Tibial nerve (tissue), 3 donors: ENCODE results near the gene GLP1R.

ENCODE experiments used
- CTCF ChIP-seq, 5 experiments: fragments of 200-600 bp in 3 of 5; fragments of 450-650 bp in 2 of 5; sonication (generic) in 3 of 5; IDR thresholded peaks; one replicate each; pipeline ENCODE4 v1.5.1; 2016 to 2019; ENCODE audit warnings: antibody characterized with exemption in 5 of 5, mild to moderate bottlenecking in 3 of 5, moderate library complexity in 2 of 5
- POLR2A ChIP-seq, 2 donors: fragments of 450-650 bp; IDR thresholded peaks; one replicate each; pipeline ENCODE4 v1.6.1; 2017; ENCODE audit warnings: antibody characterized with exemption in 2 of 2, mild to moderate bottlenecking in 2 of 2, moderate library complexity in 2 of 2

- TF ChIP-seq CTCF (IDR thresholded peaks at IDR 0.05) (no peak), POLR2A (IDR thresholded peaks at IDR 0.05) (no peak)
Observed at GRCh38 chr6:39130691-39131090, 82.1 kb downstream of the GLP1R start.
